ENCODE measurements around the gene STAT5A.

- TF ChIP-seq TCF7L2 (IDR thresholded peaks at IDR 0.05; ENCODE audit: borderline replicate concordance, low read depth, low read length): no peak
- no peak for TF ChIP-seq ZBTB44 (tag by site-specific recombination; IDR thresholded peaks at IDR 0.05)
- no peak for TF ChIP-seq CTCF (tag by site-specific recombination; IDR thresholded peaks at IDR 0.05)
- TF ChIP-seq ZNF776 (tag by site-specific recombination; IDR thresholded peaks at IDR 0.05; ENCODE audit: borderline replicate concordance): no peak
- no peak for TF ChIP-seq ZNF660 (tag by site-specific recombination; IDR thresholded peaks at IDR 0.05)
- TF ChIP-seq ZNF580 (tag by site-specific recombination; IDR thresholded peaks at IDR 0.05): no peak
- TF ChIP-seq ZNF354C (tag by site-specific recombination; IDR thresholded peaks at IDR 0.05; ENCODE audit: borderline replicate concordance, low read depth): no peak
- no peak for TF ChIP-seq YY1 (tag by site-specific recombination; IDR thresholded peaks at IDR 0.05)
- no peak for TF ChIP-seq SCRT2 (tag by site-specific recombination; IDR thresholded peaks at IDR 0.05)
- TF ChIP-seq ZNF792 (tag by site-specific recombination; IDR thresholded peaks at IDR 0.05): no peak
- peak; percentile 69 for TF ChIP-seq REST (tag by site-specific recombination; IDR thresholded peaks at IDR 0.05)
Measured at GRCh38 chr17:42276609-42277341, 11.5 kb upstream of the STAT5A start.
